Lower lobe of right lung (tissue), 2 donors: ENCODE results near the gene ZNFX1. TPM values are rescaled to one million over a fixed set of nuclear protein-coding genes. Genes with fewer than 3 reads are reported as not detected.
A peak's percentile ranks its signal among the peaks of the same experiment; 100 is the strongest.

Experiments used
- ATAC-seq, 2 donors: fragments of 200-7000 bp; cut with Tn5 transposase; one replicate each; pipeline ENCODE4 v1.9.1; 2020 to 2022; ENCODE audit warnings: mild to moderate bottlenecking in 2 of 2, moderate library complexity in 2 of 2
- DNase-seq: peaks from one replicate; pipeline ENCODE4 v3.0.0-alpha.2; 2020
- H3K27ac ChIP-seq: fragments of 200-600 bp; one replicate; pipeline ENCODE4 v1.8.0; 2022
- H3K27me3 ChIP-seq: fragments of 200-600 bp; one replicate; pipeline ENCODE4 v1.8.0; 2022; ENCODE audit warnings: low read depth
- H3K36me3 ChIP-seq: fragments of 200-600 bp; one replicate; pipeline ENCODE4 v1.8.0; 2022; ENCODE audit warnings: mild to moderate bottlenecking
- H3K4me1 ChIP-seq: fragments of 200-600 bp; one replicate; pipeline ENCODE4 v1.8.0; 2022
- H3K4me3 ChIP-seq: fragments of 200-600 bp; one replicate; pipeline ENCODE4 v1.8.0; 2022; ENCODE audit warnings: mild to moderate bottlenecking
- H3K9me3 ChIP-seq: fragments of 200-600 bp; one replicate; pipeline ENCODE4 v1.8.0; 2022
- CTCF ChIP-seq: fragments of 200-600 bp; IDR thresholded peaks from one replicate; pipeline ENCODE4 v1.8.0; 2022; ENCODE audit warnings: antibody characterized with exemption, mild to moderate bottlenecking
- intact Hi-C: fragments of 100-400 bp; cut with DNase I; formaldehyde crosslinking; loops from one replicate; pipeline ENCODE4 v1.11.0; 2022
- total RNA-seq: library from RNA; stranded (reverse); fragmentation: NEBNext Ultra II Directional; extraction: Animal tissue kit (Norgen Biotek cat#: 25700); gene quantifications from one replicate; pipeline ENCODE4 v1.2.1, GENCODE V29; 2021
- donor health status: DM: no; HTN: yes; CAD: no; lungs with severe emphysema.

The ZNFX1 gene
- total RNA-seq, 1 donor from 2014 or later, result 53.9 TPM

GRCh38 chr20:49214571-49214970, 63.3 kb downstream of the ZNFX1 start:
- TF ChIP-seq CTCF, result no peak

GRCh38 chr20:49210757-49211110, 67.1 kb downstream of the ZNFX1 start:
- Histone ChIP-seq H3K9me3 (peaks cover 11% of the 10 kb centered on the region), H3K4me1 (no peaks in the 10 kb centered on the region), H3K4me3 (no peak overlapping the region), H3K27ac (peak overlapping the region; percentile 0), H3K27me3 (no peaks in the 10 kb centered on the region), H3K36me3 (no peaks in the 10 kb centered on the region)
- DNase-seq, result no peak
- no peak for TF ChIP-seq CTCF
- ATAC-seq, result peak in 1 of 2 donors; percentile 51
- intact Hi-C loops, result loop anchor here (10.0 kb wide), 1 partner anchor 76 kb away; no protein-coding TSS in a partner anchor

More at GRCh38 chr20:49214571-49214970, 63.3 kb downstream of the ZNFX1 start:
- H3K36me3 ChIP-seq, result no peaks in the 10 kb centered on the region
- DNase-seq (no peak), ATAC-seq (no peak)
- no peak overlapping the region for H3K27ac ChIP-seq
- H3K4me3 ChIP-seq, result no peak overlapping the region
- H3K9me3 ChIP-seq, result peaks cover 9% of the 10 kb centered on the region
- intact Hi-C loops, result loop anchor here (10.0 kb wide), 1 partner anchor 80 kb away; no protein-coding TSS in a partner anchor
- no peaks in the 10 kb centered on the region for H3K27me3 ChIP-seq
- peaks cover 12% of the 10 kb centered on the region for H3K4me1 ChIP-seq

GRCh38 chr20:49210101-49210756, 67.6 kb downstream of the ZNFX1 start:
- TF ChIP-seq CTCF, result no peak
- peaks cover 11% of the 10 kb centered on the region for H3K9me3 ChIP-seq
- no peaks in the 10 kb centered on the region for H3K4me1 ChIP-seq
- peak in 1 of 2 donors; percentile 83 for ATAC-seq
- no peak for DNase-seq
- H3K36me3 ChIP-seq, result no peaks in the 10 kb centered on the region
- H3K27ac ChIP-seq, result peak overlapping the region; percentile 0
- intact Hi-C loops, result loop anchor here (10.0 kb wide), 1 partner anchor 75 kb away; no protein-coding TSS in a partner anchor
- H3K27me3 ChIP-seq, result no peaks in the 10 kb centered on the region
- H3K4me3 ChIP-seq, result no peak overlapping the region

- no peak for ATAC-seq
Measured at GRCh38 chr20:49207076-49207475, 70.8 kb downstream of the ZNFX1 start.

GRCh38 chr20:49203746-49204145, 74.1 kb downstream of the ZNFX1 start:
- no peaks in the 10 kb centered on the region for H3K9me3 ChIP-seq
- H3K4me1 ChIP-seq, result no peaks in the 10 kb centered on the region
- TF ChIP-seq CTCF, result no peak
- no peaks in the 10 kb centered on the region for H3K27me3 ChIP-seq
- no peak for DNase-seq
- intact Hi-C loops, result no loop called here
- H3K4me3 ChIP-seq, result no peak overlapping the region
- H3K36me3 ChIP-seq, result no peaks in the 10 kb centered on the region
- ATAC-seq, result no peak
- H3K27ac ChIP-seq, result no peak overlapping the region

More at GRCh38 chr20:49207076-49207475, 70.8 kb downstream of the ZNFX1 start:
- no peak overlapping the region for H3K4me3 ChIP-seq
- no peak overlapping the region for H3K27ac ChIP-seq
- no peaks in the 10 kb centered on the region for H3K36me3 ChIP-seq
- H3K27me3 ChIP-seq, result no peaks in the 10 kb centered on the region
- no peaks in the 10 kb centered on the region for H3K4me1 ChIP-seq
- DNase-seq, result no peak
- TF ChIP-seq CTCF, result no peak
- H3K9me3 ChIP-seq, result peaks cover 11% of the 10 kb centered on the region
- intact Hi-C loops, result no loop called here
